Measurements from ENCODE around the gene NPDC1. TPM values are rescaled to one million over a fixed set of nuclear protein-coding genes. Genes with fewer than 3 reads are reported as not detected.

Gene NPDC1
- total RNA-seq, 1 experiment from 2014 or later: 89.8 TPM

DNA sequence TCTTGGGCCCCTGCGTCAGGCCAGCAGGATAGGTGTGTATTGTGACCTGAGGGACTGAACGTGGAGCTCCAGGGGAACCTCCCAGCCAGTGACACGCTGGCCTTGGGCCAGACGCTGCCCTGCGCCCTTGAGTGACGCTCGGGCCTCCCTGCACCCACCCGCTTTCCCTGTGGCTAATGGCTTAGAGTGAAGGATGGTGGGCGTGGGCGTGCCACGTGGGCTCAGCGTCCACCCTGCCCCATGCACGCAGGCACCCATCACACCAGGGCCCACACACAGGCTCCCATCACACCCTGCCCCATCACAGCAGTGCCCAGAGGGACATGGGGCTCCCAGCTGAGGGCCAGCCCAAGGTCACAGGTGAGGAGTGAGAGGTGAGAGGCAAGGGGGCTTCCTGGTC lies 8.9 kb downstream of the NPDC1 start:
- H3K9me2 ChIP-seq (ENCODE audit: insufficient read depth): no peaks in the 10 kb centered on the region
- H3K9me3 ChIP-seq (ENCODE audit: insufficient read depth, low read depth): no peaks in the 10 kb centered on the region
- BruUV-seq (replicated peaks): no TSS peak
- no peak overlapping the region for H3K4me3 ChIP-seq
- H3K4me1 ChIP-seq (replicated peaks; ENCODE audit: insufficient read depth): peaks cover 9% of the 10 kb centered on the region
- DNase-seq: no peak
- H4K20me1 ChIP-seq (ENCODE audit: insufficient read depth): 0 out of 2 replicates have a peak, but pooled peaks cover 4% of the 10 kb centered on the region
- H3K4me2 ChIP-seq: no peak overlapping the region
- peaks cover 22% of the 10 kb centered on the region; the same call in 1 of the 2 replicates for H3F3A ChIP-seq (ENCODE audit: insufficient read depth, low read depth)
- ChIA-PET CTCF (interaction anchor here (0.7 kb wide), 1 partner anchor 32 kb away, joined by 3 read pairs; no protein-coding TSS in a partner anchor), POLR2A (ENCODE audit: unreplicated experiment) (no interaction called here)
- no peak for TF ChIP-seq EZH2 (IDR thresholded peaks at IDR 0.05; ENCODE audit: low read depth)
- TF ChIP-seq, protein P1, sequence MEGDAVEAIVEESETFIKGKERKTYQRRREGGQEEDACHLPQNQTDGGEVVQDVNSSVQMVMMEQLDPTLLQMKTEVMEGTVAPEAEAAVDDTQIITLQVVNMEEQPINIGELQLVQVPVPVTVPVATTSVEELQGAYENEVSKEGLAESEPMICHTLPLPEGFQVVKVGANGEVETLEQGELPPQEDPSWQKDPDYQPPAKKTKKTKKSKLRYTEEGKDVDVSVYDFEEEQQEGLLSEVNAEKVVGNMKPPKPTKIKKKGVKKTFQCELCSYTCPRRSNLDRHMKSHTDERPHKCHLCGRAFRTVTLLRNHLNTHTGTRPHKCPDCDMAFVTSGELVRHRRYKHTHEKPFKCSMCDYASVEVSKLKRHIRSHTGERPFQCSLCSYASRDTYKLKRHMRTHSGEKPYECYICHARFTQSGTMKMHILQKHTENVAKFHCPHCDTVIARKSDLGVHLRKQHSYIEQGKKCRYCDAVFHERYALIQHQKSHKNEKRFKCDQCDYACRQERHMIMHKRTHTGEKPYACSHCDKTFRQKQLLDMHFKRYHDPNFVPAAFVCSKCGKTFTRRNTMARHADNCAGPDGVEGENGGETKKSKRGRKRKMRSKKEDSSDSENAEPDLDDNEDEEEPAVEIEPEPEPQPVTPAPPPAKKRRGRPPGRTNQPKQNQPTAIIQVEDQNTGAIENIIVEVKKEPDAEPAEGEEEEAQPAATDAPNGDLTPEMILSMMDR (conservative IDR thresholded peaks at IDR 0.05): no peak
- H3K27me3 ChIP-seq (ENCODE audit: insufficient read depth, low read depth): no peaks in the 10 kb centered on the region
- H3K36me3 ChIP-seq (ENCODE audit: low read depth): no peaks in the 10 kb centered on the region
- no peak overlapping the region for H3K27ac ChIP-seq
- no peaks in the 10 kb centered on the region for H3K79me2 ChIP-seq (ENCODE audit: low read depth)
- H2AFZ ChIP-seq: no peak overlapping the region
- intact Hi-C loops (cut with micrococcal nuclease; ENCODE audit: unreplicated experiment): no loop called here

DNA sequence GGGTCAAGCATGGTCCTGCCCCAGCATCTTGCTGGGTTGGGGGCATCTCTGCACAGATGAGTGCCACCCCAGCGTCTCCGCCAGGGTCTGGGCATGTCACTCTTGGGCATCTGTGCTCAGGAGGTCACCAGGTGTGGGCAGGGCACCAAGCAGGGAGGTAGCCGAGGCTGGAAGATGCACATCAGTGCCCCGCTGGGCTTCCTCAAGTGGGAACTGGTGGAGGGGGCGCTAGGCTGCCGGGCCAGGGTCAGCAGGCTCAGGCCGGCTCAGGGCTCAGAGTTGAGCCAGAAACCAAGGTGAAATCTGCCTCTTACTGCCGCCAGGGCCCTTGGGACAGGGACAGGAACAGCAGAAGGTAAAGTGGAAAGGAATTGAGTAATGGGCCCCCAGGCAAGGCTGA lies 10.0 kb downstream of the NPDC1 start:
- 0 out of 2 replicates have a peak, but pooled peaks cover 4% of the 10 kb centered on the region for H4K20me1 ChIP-seq (ENCODE audit: insufficient read depth)
- H3K27ac ChIP-seq: no peak overlapping the region
- H3K9me3 ChIP-seq (ENCODE audit: insufficient read depth, low read depth): no peaks in the 10 kb centered on the region
- H3K27me3 ChIP-seq (ENCODE audit: insufficient read depth, low read depth): no peaks in the 10 kb centered on the region
- peaks cover 9% of the 10 kb centered on the region for H3K4me1 ChIP-seq (replicated peaks; ENCODE audit: insufficient read depth)
- peaks cover 22% of the 10 kb centered on the region; the same call in 1 of the 2 replicates for H3F3A ChIP-seq (ENCODE audit: insufficient read depth, low read depth)
- POLR2A ChIA-PET (ENCODE audit: unreplicated experiment): no interaction called here
- H3K79me2 ChIP-seq (ENCODE audit: low read depth): no peaks in the 10 kb centered on the region
- H3K9me2 ChIP-seq (ENCODE audit: insufficient read depth): no peaks in the 10 kb centered on the region
- TF ChIP-seq, protein P1 (conservative IDR thresholded peaks at IDR 0.05): no peak
- no peak for TF ChIP-seq EZH2 (IDR thresholded peaks at IDR 0.05; ENCODE audit: low read depth)
- DNase-seq: no peak
- H3K4me2 ChIP-seq: no peak overlapping the region
- no peak overlapping the region for H2AFZ ChIP-seq
- H3K4me3 ChIP-seq: no peak overlapping the region
- CTCF ChIA-PET: interaction anchor here (0.6 to 1.8 kb wide), 6 partner anchors 10 to 188 kb away, joined by 3 to 46 read pairs (median 3); partner anchors contain the start of genes C8G and CLIC3
- no TSS peak for BruUV-seq (replicated peaks)
- intact Hi-C loops (cut with micrococcal nuclease; ENCODE audit: unreplicated experiment): loop anchor here (1.0 kb wide), 2 partner anchors 88 to 246 kb away; no protein-coding TSS in a partner anchor
- H3K36me3 ChIP-seq (ENCODE audit: low read depth): no peaks in the 10 kb centered on the region

DNA sequence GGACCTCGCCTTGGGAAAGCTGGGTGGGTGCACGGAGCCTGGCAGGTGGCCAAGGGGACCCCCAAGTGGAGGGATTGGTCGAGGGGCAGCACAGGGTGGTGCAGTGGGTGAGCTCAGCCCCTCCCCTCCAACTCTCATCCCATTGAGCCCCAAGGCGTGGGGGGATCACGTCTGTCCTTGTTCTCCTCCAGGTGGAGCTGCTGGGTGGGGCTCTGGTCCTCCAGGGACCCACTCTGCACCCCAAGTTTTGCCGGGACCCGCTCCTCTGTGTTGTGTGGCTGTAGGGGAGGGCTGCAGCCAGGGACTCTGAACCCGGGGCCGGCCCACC lies 10.5 kb downstream of the NPDC1 start:
- no peak for DNase-seq
- H3K79me2 ChIP-seq (ENCODE audit: low read depth): no peaks in the 10 kb centered on the region
- peaks cover 22% of the 10 kb centered on the region; the same call in 1 of the 2 replicates for H3F3A ChIP-seq (ENCODE audit: insufficient read depth, low read depth)
- no peaks in the 10 kb centered on the region for H3K27me3 ChIP-seq (ENCODE audit: insufficient read depth, low read depth)
- H3K9me2 ChIP-seq (ENCODE audit: insufficient read depth): no peaks in the 10 kb centered on the region
- H3K4me2 ChIP-seq: no peak overlapping the region
- H4K20me1 ChIP-seq (ENCODE audit: insufficient read depth): 0 out of 2 replicates have a peak, but pooled peaks cover 4% of the 10 kb centered on the region
- H3K27ac ChIP-seq: no peak overlapping the region
- ChIA-PET POLR2A (ENCODE audit: unreplicated experiment) (interaction anchor here (0.6 to 0.7 kb wide), 2 partner anchors 188 to 247 kb away, joined by 6 to 10 read pairs; no protein-coding TSS in a partner anchor), CTCF (interaction anchor here (0.6 to 1.8 kb wide), 10 partner anchors 10 to 716 kb away, joined by 3 to 46 read pairs (median 3); partner anchors contain the start of genes C8G and CLIC3)
- H3K36me3 ChIP-seq (ENCODE audit: low read depth): no peaks in the 10 kb centered on the region
- TF ChIP-seq, protein P1 (conservative IDR thresholded peaks at IDR 0.05): peak; percentile 48; the same call in 1 of the 2 replicates
- TF ChIP-seq EZH2 (IDR thresholded peaks at IDR 0.05; ENCODE audit: low read depth): no peak
- no peak overlapping the region for H2AFZ ChIP-seq
- intact Hi-C loops (cut with micrococcal nuclease; ENCODE audit: unreplicated experiment): loop anchor here (1.0 kb wide), 2 partner anchors 87 to 245 kb away; no protein-coding TSS in a partner anchor
- H3K9me3 ChIP-seq (ENCODE audit: insufficient read depth, low read depth): no peaks in the 10 kb centered on the region
- peaks cover 9% of the 10 kb centered on the region for H3K4me1 ChIP-seq (replicated peaks; ENCODE audit: insufficient read depth)
- BruUV-seq (replicated peaks): no TSS peak
- no peak overlapping the region for H3K4me3 ChIP-seq
